Measurements from ENCODE around the gene EYA2. TPM values are rescaled to one million over a fixed set of nuclear protein-coding genes. Genes with fewer than 3 reads are reported as not detected.

EYA2 gene
- total RNA-seq, 1 donor from 2014 or later = 8.1 TPM

GRCh38 chr20:47221036-47221625 is 326.5 kb downstream of the EYA2 start:
- Histone ChIP-seq H3K9me3 (no peaks in the 10 kb centered on the region), H3K27ac (no peak overlapping the region), H3K27me3 (no peaks in the 10 kb centered on the region), H3K36me3 (peaks cover 0 to 64% of the 10 kb centered on the region in 2 donors), H3K4me3 (no peak overlapping the region), H3K4me1 (no peaks in the 10 kb centered on the region)
- no peak for DNase-seq (ENCODE audit: extremely low spot score in 2 of 2)
- TF ChIP-seq CTCF (IDR thresholded peaks at IDR 0.05) (no peak), POLR2A (IDR thresholded peaks at IDR 0.05) (no peak), POLR2AphosphoS5 (IDR thresholded peaks at IDR 0.05; ENCODE audit: insufficient read depth in 1 of 2, low read depth in 1 of 2) (no peak)
- intact Hi-C loops (cut with DNase I) = no loop called here

GRCh38 chr20:47222468-47223119 is 328.0 kb downstream of the EYA2 start:
- Histone ChIP-seq H3K27ac (no peak overlapping the region), H3K27me3 (no peaks in the 10 kb centered on the region), H3K36me3 (peaks cover 0 to 72% of the 10 kb centered on the region in 2 donors), H3K9me3 (no peaks in the 10 kb centered on the region), H3K4me3 (no peak overlapping the region), H3K4me1 (no peaks in the 10 kb centered on the region)
- TF ChIP-seq CTCF (IDR thresholded peaks at IDR 0.05) = no peak
- DNase-seq (ENCODE audit: extremely low spot score in 2 of 2) = no peak
- intact Hi-C loops (cut with DNase I) = no loop called here

- TF ChIP-seq CTCF (IDR thresholded peaks at IDR 0.05) (no peak), POLR2AphosphoS5 (IDR thresholded peaks at IDR 0.05; ENCODE audit: insufficient read depth in 1 of 2, low read depth in 1 of 2) (no peak), POLR2A (IDR thresholded peaks at IDR 0.05) (no peak)
- H3K4me3 ChIP-seq = no peak overlapping the region
- H3K9me3 ChIP-seq = no peaks in the 10 kb centered on the region
- no peaks in the 10 kb centered on the region for H3K27me3 ChIP-seq
- H3K27ac ChIP-seq = no peak overlapping the region
- H3K4me1 ChIP-seq = no peaks in the 10 kb centered on the region
- H3K36me3 ChIP-seq = peaks cover 0 to 75% of the 10 kb centered on the region in 2 donors
- intact Hi-C loops (cut with DNase I) = no loop called here
- no peak for DNase-seq (ENCODE audit: extremely low spot score in 2 of 2)
Measured at GRCh38 chr20:47223896-47224295, 329.3 kb downstream of the EYA2 start.

GRCh38 chr20:47224300-47224791 is 329.7 kb downstream of the EYA2 start:
- H3K27me3 ChIP-seq = no peaks in the 10 kb centered on the region
- no peaks in the 10 kb centered on the region for H3K9me3 ChIP-seq
- DNase-seq (ENCODE audit: extremely low spot score in 2 of 2) = no peak
- intact Hi-C loops (cut with DNase I) = no loop called here
- H3K27ac ChIP-seq = no peak overlapping the region
- H3K4me3 ChIP-seq = no peak overlapping the region
- H3K4me1 ChIP-seq = no peaks in the 10 kb centered on the region
- H3K36me3 ChIP-seq = peaks cover 0 to 79% of the 10 kb centered on the region in 2 donors
- TF ChIP-seq POLR2A (IDR thresholded peaks at IDR 0.05) = no peak
- TF ChIP-seq CTCF (IDR thresholded peaks at IDR 0.05) = no peak
- no peak for TF ChIP-seq POLR2AphosphoS5 (IDR thresholded peaks at IDR 0.05; ENCODE audit: insufficient read depth in 1 of 2, low read depth in 1 of 2)

GRCh38 chr20:47224857-47225256 is 330.2 kb downstream of the EYA2 start:
- no peaks in the 10 kb centered on the region for H3K4me1 ChIP-seq

More at GRCh38 chr20:47224857-47225256, 330.2 kb downstream of the EYA2 start:
- Histone ChIP-seq H3K27ac (no peak overlapping the region), H3K27me3 (no peaks in the 10 kb centered on the region), H3K4me3 (no peak overlapping the region), H3K36me3 (peaks cover 0 to 83% of the 10 kb centered on the region in 2 donors), H3K9me3 (no peaks in the 10 kb centered on the region)
- TF ChIP-seq CTCF (IDR thresholded peaks at IDR 0.05) = no peak
- TF ChIP-seq POLR2A (IDR thresholded peaks at IDR 0.05) = no peak
- no peak for TF ChIP-seq POLR2AphosphoS5 (IDR thresholded peaks at IDR 0.05; ENCODE audit: insufficient read depth in 1 of 2, low read depth in 1 of 2)
- no peak for DNase-seq (ENCODE audit: extremely low spot score in 2 of 2)
- intact Hi-C loops (cut with DNase I) = no loop called here
